IMR-90 (cell line): ENCODE data around the gene DNASE1. TPM values are rescaled to one million over a fixed set of nuclear protein-coding genes. Genes with fewer than 3 reads are reported as not detected.

Experiments
- ATAC-seq: fragments of 200-7000 bp; cut with Tn5 transposase; 2 replicates; pipeline ENCODE4 v1.9.1; 2020; ENCODE audit warnings: low read depth, mild to moderate bottlenecking, moderate library complexity
- BruUV-seq: library from RNA; stranded (reverse); fragments of 400-500 nt; replicated peaks from 2 replicates; lab custom pipeline; 2021; lab: Mats Ljungman, UMichigan
- CTCF ChIA-PET: fragments of 300-600 bp; formaldehyde crosslinking; extraction: SDS; loops from one replicate; lab custom pipeline; 2021; ENCODE audit warnings: antibody characterized with exemption; lab: Yijun Ruan, JAX
- POLR2A ChIA-PET: fragments of 300-600 bp; sonication (Branson Sonifier 250); formaldehyde crosslinking; loops from one replicate; lab custom pipeline; 2022; ENCODE audit warnings: antibody characterized with exemption; ENCODE audit not compliant: unreplicated experiment; lab: Charles Lee
- DNase-seq: peaks from one replicate; pipeline ENCODE4 v3.0.0; 2013
- H2AFZ ChIP-seq: replicated peaks from 2 replicates; pipeline ENCODE3; 2013; ENCODE audit warnings: low read length, mild to moderate bottlenecking; ENCODE audit not compliant: poor library complexity
- H2AK5ac ChIP-seq: 2 replicates; pipeline ENCODE4 v1.6.1; 2013; ENCODE audit warnings: low read depth, low read length, inconsistent platforms
- H2AK9ac ChIP-seq: replicated peaks from 2 replicates; pipeline ENCODE3; 2013; ENCODE audit warnings: mild to moderate bottlenecking, low read depth, low read length, moderate library complexity; ENCODE audit not compliant: poor library complexity
- H2BK120ac ChIP-seq: 2 replicates; pipeline ENCODE4 v1.6.1; 2013; ENCODE audit warnings: low read depth, low read length, inconsistent platforms
- H2BK15ac ChIP-seq: 3 replicates; pipeline ENCODE4 v1.6.1; 2013; ENCODE audit warnings: low read depth, low read length, inconsistent platforms
- H2BK20ac ChIP-seq: 2 replicates; pipeline ENCODE4 v1.6.1; 2013; ENCODE audit warnings: low read depth, mild to moderate bottlenecking, inconsistent platforms, low read length, moderate library complexity
- H2BK5ac ChIP-seq: 2 replicates; pipeline ENCODE4 v1.6.1; 2013; ENCODE audit warnings: mild to moderate bottlenecking, low read depth, low read length, inconsistent platforms; ENCODE audit not compliant: poor library complexity, severe bottlenecking
- H3K14ac ChIP-seq: replicated peaks from 2 replicates; pipeline ENCODE4 v1.6.1; 2013; ENCODE audit warnings: low read depth, low read length, inconsistent platforms
- H3K18ac ChIP-seq: 2 replicates; pipeline ENCODE4 v1.6.1; 2013; ENCODE audit warnings: low read depth, low read length, control low read depth
- H3K23ac ChIP-seq: 2 replicates; pipeline ENCODE4 v1.6.1; 2013; ENCODE audit warnings: low read depth, low read length, inconsistent platforms
- H3K27ac ChIP-seq: 2 replicates; pipeline ENCODE4 v1.5.1; 2013; ENCODE audit warnings: mild to moderate bottlenecking, control low read depth, low read length; ENCODE audit not compliant: insufficient read depth
- H3K27me3 ChIP-seq: 2 replicates; pipeline ENCODE4 v1.6.1; 2013; ENCODE audit warnings: low read length; ENCODE audit not compliant: control insufficient read depth, insufficient read depth
- H3K36me3 ChIP-seq: 2 replicates; pipeline ENCODE4 v1.6.1; 2013; ENCODE audit warnings: low read length, mixed read lengths; ENCODE audit not compliant: control insufficient read depth, insufficient read depth
- H3K4ac ChIP-seq: 2 replicates; pipeline ENCODE4 v1.6.1; 2013; ENCODE audit warnings: low read depth, low read length, inconsistent platforms
- H3K4me1 ChIP-seq: 2 replicates; pipeline ENCODE4 v1.6.1; 2013; ENCODE audit warnings: low read length, mixed read lengths; ENCODE audit not compliant: control insufficient read depth, insufficient read depth
- H3K4me2 ChIP-seq: 2 replicates; pipeline ENCODE4 v1.6.1; 2013; ENCODE audit warnings: low read depth, mild to moderate bottlenecking, control low read depth, low read length, moderate library complexity
- H3K4me3 ChIP-seq: 2 replicates; pipeline ENCODE4 v1.5.1; 2013; ENCODE audit warnings: low read depth, mild to moderate bottlenecking, control low read depth, low read length, moderate library complexity; ENCODE audit not compliant: insufficient read depth
- H3K56ac ChIP-seq: 2 replicates; pipeline ENCODE4 v1.6.1; 2013; ENCODE audit warnings: low read length, inconsistent platforms; ENCODE audit not compliant: insufficient read depth; ENCODE audit errors: extremely low read depth
- H3K79me1 ChIP-seq, 2 experiments: 2 replicates each; pipeline ENCODE4 v1.6.1; 2013; ENCODE audit warnings: low read length in 2 of 2, inconsistent platforms in 1 of 2, low read depth in 1 of 2
- H3K9ac ChIP-seq: 2 replicates; pipeline ENCODE4 v1.6.1; 2013; ENCODE audit warnings: low read depth, low read length, control low read depth
- H3K9me1 ChIP-seq: 2 replicates; pipeline ENCODE4 v1.6.1; 2013; ENCODE audit warnings: low read length, inconsistent platforms; ENCODE audit not compliant: insufficient read depth
- H3K9me3 ChIP-seq: 2 replicates; pipeline ENCODE4 v1.6.1; 2013; ENCODE audit warnings: low read length; ENCODE audit not compliant: control insufficient read depth, insufficient read depth
- H4K20me1 ChIP-seq: 2 replicates; pipeline ENCODE4 v1.6.1; 2013; ENCODE audit warnings: low read length, inconsistent platforms; ENCODE audit not compliant: insufficient read depth
- H4K5ac ChIP-seq: 2 replicates; pipeline ENCODE4 v1.6.1; 2013; ENCODE audit warnings: mild to moderate bottlenecking, low read depth, low read length, control low read depth
- H4K8ac ChIP-seq, 2 experiments: 2 replicates each; pipeline ENCODE4 v1.6.1; 2013; ENCODE audit warnings: low read depth in 2 of 2, low read length in 2 of 2, control low read depth in 1 of 2, inconsistent platforms in 1 of 2
- H4K91ac ChIP-seq: 2 replicates; pipeline ENCODE4 v1.6.1; 2013; ENCODE audit warnings: low read depth, low read length, inconsistent platforms; ENCODE audit not compliant: insufficient read depth
- BHLHE40 ChIP-seq: fragments of 150-350 bp; IDR thresholded peaks from 2 replicates; pipeline ENCODE4 v1.6.1; 2016; ENCODE audit warnings: mild to moderate bottlenecking, low read depth, low read length
- CEBPB ChIP-seq: IDR thresholded peaks from 2 replicates; pipeline ENCODE4 v1.6.1; 2012; ENCODE audit warnings: low read depth, low read length, improper control_type of control experiment
- MAFK ChIP-seq: IDR thresholded peaks from 2 replicates; pipeline ENCODE4 v1.6.1; 2012; ENCODE audit warnings: low read depth, low read length, improper control_type of control experiment
- MXI1 ChIP-seq: IDR thresholded peaks from 2 replicates; pipeline ENCODE4 v1.6.1; 2012; ENCODE audit warnings: low read depth, mild to moderate bottlenecking, low read length, moderate library complexity, borderline replicate concordance
- POLR2A ChIP-seq: IDR thresholded peaks from 2 replicates; pipeline ENCODE4 v1.6.1; 2012; ENCODE audit warnings: mild to moderate bottlenecking, low read depth, low read length
- RAD21 ChIP-seq: IDR thresholded peaks from 2 replicates; pipeline ENCODE4 v1.6.1; 2012; ENCODE audit warnings: low read length, improper control_type of control experiment
- RCOR1 ChIP-seq: IDR thresholded peaks from 2 replicates; pipeline ENCODE4 v1.6.1; 2012; ENCODE audit warnings: mild to moderate bottlenecking, low read length, improper control_type of control experiment; ENCODE audit not compliant: insufficient replicate concordance
- RFX5 ChIP-seq: IDR thresholded peaks from 2 replicates; pipeline ENCODE4 v1.8.0; 2012; ENCODE audit warnings: low read depth, mild to moderate bottlenecking, low read length, moderate library complexity
- WGBS, 2 experiments: methylation state at CpG; one replicate each; pipeline versions ENCODE4 v1.1.5 to v1.1.7; 2013; ENCODE audit warnings: missing lambda C conversion rate in 2 of 2; ENCODE audit not compliant: insufficient read length in 1 of 2; ENCODE audit errors: extremely low coverage in 2 of 2; 5-methylcytosine and 5-hydroxymethylcytosine counted together
- dilution Hi-C: fragments of 300-500 bp; cut with HindIII; formaldehyde crosslinking; loops from one replicate; pipeline ENCODE4 v1.14.3; 2018; ENCODE audit warnings: low sequenced_read_pairs; ENCODE audit not compliant: unreplicated experiment
- in situ Hi-C: fragments of 300-500 bp; cut with MboI; formaldehyde crosslinking; loops from 3 replicates; pipeline ENCODE4 v1.14.3; 2019; ENCODE audit warnings: low sequenced_read_pairs, inconsistent platforms, mixed read lengths
- intact Hi-C: fragments of 100-400 bp; cut with micrococcal nuclease; formaldehyde crosslinking; loops from 2 replicates; pipeline ENCODE4 v1.10.0; 2022
- polyA plus RNA-seq, 3 experiments: library from polyadenylated mRNA; depleted of rRNA; stranded (reverse); fragments of >200 nt; gene quantifications; 2 replicates each; pipeline ENCODE4 v1.2.3, GENCODE V29; 2012; ENCODE audit warnings: low replicate concordance in 1 of 3
- total RNA-seq: library from RNA; depleted of rRNA; stranded (reverse); fragments of >200 nt; gene quantifications from 2 replicates; pipeline ENCODE4 v1.2.3, GENCODE V29; 2012
- TF ChIP-seq, protein P1 (sequence below): fragments of 150-350 bp; IDR thresholded peaks from 2 replicates; pipeline ENCODE4 v1.6.1; 2017; ENCODE audit warnings: mild to moderate bottlenecking, antibody characterized with exemption, low read length, low read depth
- TF ChIP-seq, protein P2 (sequence below): fragments of 150-350 bp; IDR thresholded peaks from 2 replicates; pipeline ENCODE4 v1.6.1; 2016; ENCODE audit warnings: low read depth, mild to moderate bottlenecking, low read length, moderate library complexity, borderline replicate concordance
- TF ChIP-seq, protein P3 (sequence below): conservative IDR thresholded peaks from 2 replicates; pipeline ENCODE4 v1.5.1; 2012; ENCODE audit warnings: mild to moderate bottlenecking, low read depth, low read length, improper control_type of control experiment

The DNASE1 gene
- total and polyA plus RNA-seq, 2 of the 4 experiments (the other 2 are of a cell fraction): 5.4 to 15.9 TPM

DNA sequence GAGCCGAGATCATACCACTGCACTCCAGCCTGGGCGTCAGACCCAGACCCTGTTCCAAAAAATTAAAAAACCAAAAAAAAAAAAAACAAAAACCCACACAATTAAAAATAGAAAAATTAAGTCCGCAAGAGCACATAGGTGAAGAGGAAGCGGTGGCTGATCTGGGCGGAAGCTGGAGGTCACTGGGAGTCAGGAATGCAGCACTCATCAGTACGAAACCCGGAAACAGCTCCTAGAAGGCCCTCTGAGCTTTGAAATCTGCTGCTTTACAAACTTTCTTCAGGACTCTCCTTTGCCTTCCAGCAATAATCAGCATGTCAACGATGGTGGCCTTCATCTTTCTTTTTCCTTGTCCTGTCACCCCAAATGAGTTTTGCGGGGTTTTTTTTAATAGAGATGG is 33.3 kb downstream of the DNASE1 start (continued):
- TF ChIP-seq BHLHE40 (no peak), RCOR1 (no peak), POLR2A (no peak)

DNA sequence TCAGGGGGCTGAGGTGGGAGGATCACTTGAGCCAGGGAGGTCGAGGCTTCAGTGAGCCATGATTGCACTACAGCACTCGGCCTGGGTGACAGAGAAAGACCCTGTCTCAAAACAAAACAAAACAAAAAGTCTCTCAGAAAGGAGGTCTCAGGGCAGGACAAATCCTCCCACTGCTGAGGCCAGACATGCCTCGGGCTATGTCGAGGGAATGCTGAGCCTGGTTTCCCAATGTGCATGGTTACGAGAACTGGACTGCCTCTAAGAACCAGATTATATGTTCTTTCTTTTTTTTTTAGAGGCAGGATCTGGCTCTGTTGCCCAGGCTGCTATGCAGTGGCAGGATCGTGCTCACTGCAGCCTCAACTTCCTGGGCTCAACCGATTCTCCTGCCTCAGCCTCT is 35.2 kb downstream of the DNASE1 start:
- Histone ChIP-seq H2BK15ac (no peak overlapping the region), H2BK120ac (no peak overlapping the region), H3K9ac (no peak overlapping the region), H2AFZ (no peak overlapping the region), H3K9me1 (0 out of 2 replicates have a peak, but pooled peaks cover 7% of the 10 kb centered on the region), H2AK5ac (no peak overlapping the region), H4K91ac (no peak overlapping the region), H3K79me1 (peaks cover 5 to 35% of the 10 kb centered on the region in 2 experiments; a peak in 3 of 4 replicates), H4K8ac (no peak overlapping the region), H3K4ac (no peak overlapping the region), H3K18ac (no peak overlapping the region), H3K56ac (no peak overlapping the region), H2BK5ac (no peak overlapping the region), H3K4me3 (no peak overlapping the region), H2BK20ac (no peak overlapping the region), H3K4me2 (no peak overlapping the region), H2AK9ac (peak overlapping the region; percentile 4), H4K20me1 (peaks cover 4% of the 10 kb centered on the region; the same call in 1 of the 2 replicates), H3K4me1 (peaks cover 6% of the 10 kb centered on the region), H3K9me3 (no peaks in the 10 kb centered on the region), H3K23ac (no peak overlapping the region), H3K14ac (no peak overlapping the region), H3K27me3 (no peaks in the 10 kb centered on the region), H3K27ac (no peak overlapping the region), H4K5ac (no peak overlapping the region), H3K36me3 (peaks cover 20% of the 10 kb centered on the region)
- no TSS peak for BruUV-seq
- dilution Hi-C loops (no loop called here), intact Hi-C loops (loop anchor here (1.0 to 10.0 kb wide), 5 partner anchors 162 to 565 kb away; partner anchors contain the start of gene ADCY9), in situ Hi-C loops (no loop called here)
- WGBS, 2 experiments: no CpG with 5 or more reads among the region's 7 CpGs
- CTCF ChIA-PET: interaction anchor here (0.7 to 1.3 kb wide), 5 partner anchors 9 to 357 kb away, joined by 3 to 6 read pairs (median 4); no protein-coding TSS in a partner anchor
- TF ChIP-seq RAD21 (no peak), CEBPB (no peak), BHLHE40 (no peak), RFX5 (no peak), MXI1 (no peak), MAFK (no peak)
- TF ChIP-seq, protein P1, sequence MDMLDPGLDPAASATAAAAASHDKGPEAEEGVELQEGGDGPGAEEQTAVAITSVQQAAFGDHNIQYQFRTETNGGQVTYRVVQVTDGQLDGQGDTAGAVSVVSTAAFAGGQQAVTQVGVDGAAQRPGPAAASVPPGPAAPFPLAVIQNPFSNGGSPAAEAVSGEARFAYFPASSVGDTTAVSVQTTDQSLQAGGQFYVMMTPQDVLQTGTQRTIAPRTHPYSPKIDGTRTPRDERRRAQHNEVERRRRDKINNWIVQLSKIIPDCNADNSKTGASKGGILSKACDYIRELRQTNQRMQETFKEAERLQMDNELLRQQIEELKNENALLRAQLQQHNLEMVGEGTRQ: no peak
- TF ChIP-seq, protein P2, sequence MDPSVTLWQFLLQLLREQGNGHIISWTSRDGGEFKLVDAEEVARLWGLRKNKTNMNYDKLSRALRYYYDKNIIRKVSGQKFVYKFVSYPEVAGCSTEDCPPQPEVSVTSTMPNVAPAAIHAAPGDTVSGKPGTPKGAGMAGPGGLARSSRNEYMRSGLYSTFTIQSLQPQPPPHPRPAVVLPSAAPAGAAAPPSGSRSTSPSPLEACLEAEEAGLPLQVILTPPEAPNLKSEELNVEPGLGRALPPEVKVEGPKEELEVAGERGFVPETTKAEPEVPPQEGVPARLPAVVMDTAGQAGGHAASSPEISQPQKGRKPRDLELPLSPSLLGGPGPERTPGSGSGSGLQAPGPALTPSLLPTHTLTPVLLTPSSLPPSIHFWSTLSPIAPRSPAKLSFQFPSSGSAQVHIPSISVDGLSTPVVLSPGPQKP: no peak
- TF ChIP-seq, protein P3, sequence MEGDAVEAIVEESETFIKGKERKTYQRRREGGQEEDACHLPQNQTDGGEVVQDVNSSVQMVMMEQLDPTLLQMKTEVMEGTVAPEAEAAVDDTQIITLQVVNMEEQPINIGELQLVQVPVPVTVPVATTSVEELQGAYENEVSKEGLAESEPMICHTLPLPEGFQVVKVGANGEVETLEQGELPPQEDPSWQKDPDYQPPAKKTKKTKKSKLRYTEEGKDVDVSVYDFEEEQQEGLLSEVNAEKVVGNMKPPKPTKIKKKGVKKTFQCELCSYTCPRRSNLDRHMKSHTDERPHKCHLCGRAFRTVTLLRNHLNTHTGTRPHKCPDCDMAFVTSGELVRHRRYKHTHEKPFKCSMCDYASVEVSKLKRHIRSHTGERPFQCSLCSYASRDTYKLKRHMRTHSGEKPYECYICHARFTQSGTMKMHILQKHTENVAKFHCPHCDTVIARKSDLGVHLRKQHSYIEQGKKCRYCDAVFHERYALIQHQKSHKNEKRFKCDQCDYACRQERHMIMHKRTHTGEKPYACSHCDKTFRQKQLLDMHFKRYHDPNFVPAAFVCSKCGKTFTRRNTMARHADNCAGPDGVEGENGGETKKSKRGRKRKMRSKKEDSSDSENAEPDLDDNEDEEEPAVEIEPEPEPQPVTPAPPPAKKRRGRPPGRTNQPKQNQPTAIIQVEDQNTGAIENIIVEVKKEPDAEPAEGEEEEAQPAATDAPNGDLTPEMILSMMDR: no peak
- DNase-seq (no peak), ATAC-seq (no peak)
- POLR2A ChIA-PET: interaction anchor here (0.7 kb wide), 1 partner anchor 79 kb away, joined by 3 read pairs; no protein-coding TSS in a partner anchor
